Measurements from ENCODE around the gene KIAA0040. TPM values are rescaled to one million over a fixed set of nuclear protein-coding genes. Genes with fewer than 3 reads are reported as not detected.

The KIAA0040 gene
- polyA plus RNA-seq, 1 donor from 2014 or later: not detected

- TF ChIP-seq EP300 (conservative IDR thresholded peaks at IDR 0.05; ENCODE audit: poor library complexity, severe bottlenecking) (no peak), EZH2 (IDR thresholded peaks at IDR 0.05; ENCODE audit: borderline replicate concordance, insufficient read depth, low read length, poor library complexity, severe bottlenecking) (no peak), POLR2AphosphoS5 (IDR thresholded peaks at IDR 0.05) (no peak)
- no peaks in the 10 kb centered on the region for H3F3A ChIP-seq (ENCODE audit: insufficient read depth, low read length, poor library complexity, severe bottlenecking)
- no peaks in the 10 kb centered on the region for H3K9me3 ChIP-seq (ENCODE audit: low read length)
- no peaks in the 10 kb centered on the region for H3K27me3 ChIP-seq (ENCODE audit: insufficient read depth, low read depth, low read length)
- H3K9ac ChIP-seq (ENCODE audit: low read length): no peak overlapping the region
- H3K4me3 ChIP-seq (ENCODE audit: low read length): no peak overlapping the region
- no peaks in the 10 kb centered on the region for H4K20me1 ChIP-seq (ENCODE audit: insufficient read depth)
- H2AFZ ChIP-seq (ENCODE audit: low read depth, low read length): no peak overlapping the region
- H3K36me3 ChIP-seq (ENCODE audit: insufficient read depth, low read length): no peaks in the 10 kb centered on the region
- no peaks in the 10 kb centered on the region for H3K79me2 ChIP-seq (replicated peaks; ENCODE audit: insufficient read depth, low read length)
- no peaks in the 10 kb centered on the region for H3K9me2 ChIP-seq (ENCODE audit: insufficient read depth, low read length)
- H3K4me2 ChIP-seq (ENCODE audit: low read length): no peak overlapping the region
- H3K27ac ChIP-seq (ENCODE audit: low read length): no peak overlapping the region
These were observed 18.1 kb downstream of the KIAA0040 start for GRCh38 chr1:175174309-175175102.

GRCh38 chr1:175173531-175173930 lies 19.0 kb downstream of the KIAA0040 start:
- Histone ChIP-seq H3K9me3 (ENCODE audit: low read length) (no peaks in the 10 kb centered on the region), H2AFZ (ENCODE audit: low read depth, low read length) (no peak overlapping the region), H3K4me2 (ENCODE audit: low read length) (no peak overlapping the region), H4K20me1 (ENCODE audit: insufficient read depth) (no peaks in the 10 kb centered on the region), H3K9ac (ENCODE audit: low read length) (no peak overlapping the region), H3K79me2 (replicated peaks; ENCODE audit: insufficient read depth, low read length) (no peaks in the 10 kb centered on the region), H3K9me2 (ENCODE audit: insufficient read depth, low read length) (no peaks in the 10 kb centered on the region), H3K4me3 (ENCODE audit: low read length) (no peak overlapping the region), H3K36me3 (ENCODE audit: insufficient read depth, low read length) (no peaks in the 10 kb centered on the region), H3K27me3 (ENCODE audit: insufficient read depth, low read depth, low read length) (no peaks in the 10 kb centered on the region), H3K27ac (ENCODE audit: low read length) (no peak overlapping the region), H3F3A (ENCODE audit: insufficient read depth, low read length, poor library complexity, severe bottlenecking) (no peaks in the 10 kb centered on the region)
- no peak for TF ChIP-seq REST (IDR thresholded peaks at IDR 0.05; ENCODE audit: borderline replicate concordance)
- no peak for TF ChIP-seq CTCF (IDR thresholded peaks at IDR 0.05; ENCODE audit: poor library complexity, severe bottlenecking)
- no peak for TF ChIP-seq RAD21 (conservative IDR thresholded peaks at IDR 0.05)
- TF ChIP-seq SMC3 (conservative IDR thresholded peaks at IDR 0.05; ENCODE audit: poor library complexity): no peak
- TF ChIP-seq EP300 (conservative IDR thresholded peaks at IDR 0.05; ENCODE audit: poor library complexity, severe bottlenecking): no peak
- TF ChIP-seq MXI1 (conservative IDR thresholded peaks at IDR 0.05; ENCODE audit: poor library complexity, severe bottlenecking): no peak
- no peak for TF ChIP-seq TAF1 (IDR thresholded peaks at IDR 0.05; ENCODE audit: low read depth)
- no peak for TF ChIP-seq POLR2AphosphoS5 (IDR thresholded peaks at IDR 0.05)
- TF ChIP-seq EZH2 (IDR thresholded peaks at IDR 0.05; ENCODE audit: borderline replicate concordance, insufficient read depth, low read length, poor library complexity, severe bottlenecking): no peak
